Measurements from ENCODE around the gene CACNA1H.

GRCh38 chr16:1209081-1209480 is 56.2 kb downstream of the CACNA1H start:
- no peak for TF ChIP-seq CTCF (IDR thresholded peaks at IDR 0.05)
- TF ChIP-seq POLR2A (IDR thresholded peaks at IDR 0.05), result no peak
- peak in 1 of 4 donors; percentile 7 for TF ChIP-seq POLR2AphosphoS5 (IDR thresholded peaks at IDR 0.05)
- TF ChIP-seq EP300 (IDR thresholded peaks at IDR 0.05), result no peak
